ENCODE data around the gene HOXC13. TPM values are rescaled to one million over a fixed set of nuclear protein-coding genes. Genes with fewer than 3 reads are reported as not detected.

The HOXC13 gene
- total and polyA plus RNA-seq, 9 of the 15 experiments (the other 6 are each of a cell fraction or from before 2014, with no cell fraction given), result 0.03 to 0.29 (median 0.17) TPM; not detected in 2

GRCh38 chr12:53928054-53928835, 10.4 kb upstream of the HOXC13 start:
- FAIRE-seq, result no peak
- no peaks in the 10 kb centered on the region for H3K9me3 ChIP-seq (replicated peaks; ENCODE audit: control insufficient read depth, insufficient read depth, low read depth, low read length)
- 1% methylated on average over 24 of the region's 31 CpGs for WGBS (ENCODE audit: insufficient coverage, low coverage, missing lambda C conversion rate)
- no peak overlapping the region for H3K27ac ChIP-seq (ENCODE audit: extremely low read depth, low read depth, low read length)
- H3K4me1 ChIP-seq (replicated peaks in 1 of 2; ENCODE audit: control insufficient read depth in 2 of 2, insufficient read depth in 2 of 2, low read length in 2 of 2), result peaks cover 0 to 4% of the 10 kb centered on the region in 2 experiments; a peak in 1 of 5 replicates
- H2AFZ ChIP-seq (ENCODE audit: low read depth, low read length), result no peak overlapping the region
- H3K79me2 ChIP-seq (ENCODE audit: control insufficient read depth, insufficient read depth, low read length), result no peaks in the 10 kb centered on the region
- intact Hi-C loops (cut with micrococcal nuclease), result no loop called here
- no peak overlapping the region for H3K4me2 ChIP-seq (ENCODE audit: insufficient read depth, low read length)
- in situ Hi-C loops (cut with MboI), result no loop called here
- H3K27me3 ChIP-seq (ENCODE audit: control insufficient read depth in 2 of 2, insufficient read depth in 2 of 2, low read length in 2 of 2), result peaks cover 54 to 60% of the 10 kb centered on the region in 2 experiments
- H3K36me3 ChIP-seq (ENCODE audit: control insufficient read depth, insufficient read depth, low read length), result no peaks in the 10 kb centered on the region
- no peak overlapping the region for H3K9ac ChIP-seq (ENCODE audit: insufficient read depth in 1 of 2, low read depth in 2 of 2, low read length in 2 of 2)
- no peaks in the 10 kb centered on the region for H4K20me1 ChIP-seq (replicated peaks; ENCODE audit: control insufficient read depth, insufficient read depth, low read length)
- ChIA-PET POLR2A (interaction anchor here (0.6 kb wide), 1 partner anchor 229 kb away, joined by 3 read pairs; no protein-coding TSS in a partner anchor), CTCF (ENCODE audit: low intra/inter-chr PET ratio) (no interaction called here)
- H3K4me3 ChIP-seq, result no peak overlapping the region
- no peaks in the 10 kb centered on the region for H3K9me1 ChIP-seq (ENCODE audit: control insufficient read depth, insufficient read depth, low read length)
- ATAC-seq, result no peak
- BruUV-seq (replicated peaks), result no TSS peak
- no peak for DNase-seq (ENCODE audit: extremely low read depth in 1 of 4, low spot score in 3 of 4)
- TF ChIP-seq BHLHE40 (IDR thresholded peaks at IDR 0.05; ENCODE audit: low read length) (no peak), PREB (CRISPR knock-in tag; IDR thresholded peaks at IDR 0.05) (no peak), ZMIZ1 (IDR thresholded peaks at IDR 0.05; ENCODE audit: low read depth in 2 of 2, low read length in 2 of 2) (no peak), STAT5A (IDR thresholded peaks at IDR 0.05; ENCODE audit: borderline replicate concordance, low read length) (no peak), EZH2 (IDR thresholded peaks at IDR 0.05; ENCODE audit: borderline replicate concordance, low read depth, low read length) (peak; percentile 19; the same call in 1 of the 2 replicates), HNRNPL (IDR thresholded peaks at IDR 0.05; ENCODE audit: low read depth, low read length) (no peak), NFE2L1 (tag; IDR thresholded peaks at IDR 0.05; ENCODE audit: borderline replicate concordance, low read depth) (no peak), TAF15 (IDR thresholded peaks at IDR 0.05; ENCODE audit: low read depth, low read length) (no peak), HDAC2 (IDR thresholded peaks at IDR 0.05) (no peak), CBX8 (IDR thresholded peaks at IDR 0.05; ENCODE audit: borderline replicate concordance, extremely low read depth, low read depth, low read length, poor library complexity, severe bottlenecking) (peak; percentile 36), RAD51 (IDR thresholded peaks at IDR 0.05; ENCODE audit: borderline replicate concordance, low read depth) (no peak), ELF2 (CRISPR knock-in tag; IDR thresholded peaks at IDR 0.05) (no peak), YY1 (IDR thresholded peaks at IDR 0.05; ENCODE audit: borderline replicate concordance in 1 of 3, control insufficient read depth in 1 of 3, extremely low read depth in 1 of 3, insufficient read depth in 3 of 3, insufficient read length in 1 of 3, insufficient replicate concordance in 2 of 3, low read depth in 1 of 3, low read length in 2 of 3) (no peak)

Measured in K562 (cell line).